ENCODE measurements around the gene MAPT.

Gene MAPT

GRCh38 chr17:45963889-45964288 lies 69.5 kb downstream of the MAPT start:
- no peaks in the 10 kb centered on the region for H3K27me3 ChIP-seq (ENCODE audit: control insufficient read depth, insufficient read depth, low read length)
- H3K36me3 ChIP-seq (ENCODE audit: control insufficient read depth, insufficient read depth, low read length): no peaks in the 10 kb centered on the region
- H3K9ac ChIP-seq (ENCODE audit: low read length): no peak overlapping the region

GRCh38 chr17:45964634-45965033 lies 70.3 kb downstream of the MAPT start:
- H3K9ac ChIP-seq (ENCODE audit: low read length): no peak overlapping the region
- no peaks in the 10 kb centered on the region for H3K36me3 ChIP-seq (ENCODE audit: control insufficient read depth, insufficient read depth, low read length)
- H3K9me3 ChIP-seq (ENCODE audit: control insufficient read depth, insufficient read depth, low read depth, low read length): no peaks in the 10 kb centered on the region
- H3K4me3 ChIP-seq (ENCODE audit: low read depth, low read length): no peak overlapping the region
- no peaks in the 10 kb centered on the region for H3K4me1 ChIP-seq (ENCODE audit: control insufficient read depth, insufficient read depth, low read length)
- no peak overlapping the region for H3K27ac ChIP-seq (ENCODE audit: low read depth, low read length)
- H3K27me3 ChIP-seq (ENCODE audit: control insufficient read depth, insufficient read depth, low read length): no peaks in the 10 kb centered on the region

More at GRCh38 chr17:45963889-45964288, 69.5 kb downstream of the MAPT start:
- no peak overlapping the region for H3K4me3 ChIP-seq (ENCODE audit: low read depth, low read length)
- no peaks in the 10 kb centered on the region for H3K9me3 ChIP-seq (ENCODE audit: control insufficient read depth, insufficient read depth, low read depth, low read length)
- no peaks in the 10 kb centered on the region for H3K4me1 ChIP-seq (ENCODE audit: control insufficient read depth, insufficient read depth, low read length)
- H3K27ac ChIP-seq (ENCODE audit: low read depth, low read length): no peak overlapping the region

- Histone ChIP-seq H3K9me3 (ENCODE audit: control insufficient read depth, insufficient read depth, low read depth, low read length) (no peaks in the 10 kb centered on the region), H3K27ac (ENCODE audit: low read depth, low read length) (no peak overlapping the region), H3K9ac (ENCODE audit: low read length) (no peak overlapping the region), H3K27me3 (ENCODE audit: control insufficient read depth, insufficient read depth, low read length) (no peaks in the 10 kb centered on the region), H3K36me3 (ENCODE audit: control insufficient read depth, insufficient read depth, low read length) (no peaks in the 10 kb centered on the region), H3K4me1 (ENCODE audit: control insufficient read depth, insufficient read depth, low read length) (no peaks in the 10 kb centered on the region), H3K4me3 (ENCODE audit: low read depth, low read length) (no peak overlapping the region)
Measured at GRCh38 chr17:45965812-45966211, 71.5 kb downstream of the MAPT start.

GRCh38 chr17:45966606-45967280 lies 72.4 kb downstream of the MAPT start:
- H3K27me3 ChIP-seq (ENCODE audit: control insufficient read depth, insufficient read depth, low read length): no peaks in the 10 kb centered on the region
- H3K36me3 ChIP-seq (ENCODE audit: control insufficient read depth, insufficient read depth, low read length): no peaks in the 10 kb centered on the region
- H3K9ac ChIP-seq (ENCODE audit: low read length): no peak overlapping the region
- H3K27ac ChIP-seq (ENCODE audit: low read depth, low read length): no peak overlapping the region
- no peaks in the 10 kb centered on the region for H3K9me3 ChIP-seq (ENCODE audit: control insufficient read depth, insufficient read depth, low read depth, low read length)
- H3K4me1 ChIP-seq (ENCODE audit: control insufficient read depth, insufficient read depth, low read length): 0 out of 2 replicates have a peak, but pooled peaks cover 2% of the 10 kb centered on the region
- no peak overlapping the region for H3K4me3 ChIP-seq (ENCODE audit: low read depth, low read length)

GRCh38 chr17:45967378-45967777 lies 73.0 kb downstream of the MAPT start:
- Histone ChIP-seq H3K9ac (ENCODE audit: low read length) (no peak overlapping the region), H3K27me3 (ENCODE audit: control insufficient read depth, insufficient read depth, low read length) (no peaks in the 10 kb centered on the region), H3K4me1 (ENCODE audit: control insufficient read depth, insufficient read depth, low read length) (0 out of 2 replicates have a peak, but pooled peaks cover 2% of the 10 kb centered on the region), H3K27ac (ENCODE audit: low read depth, low read length) (no peak overlapping the region), H3K4me3 (ENCODE audit: low read depth, low read length) (no peak overlapping the region), H3K9me3 (ENCODE audit: control insufficient read depth, insufficient read depth, low read depth, low read length) (no peaks in the 10 kb centered on the region), H3K36me3 (ENCODE audit: control insufficient read depth, insufficient read depth, low read length) (no peaks in the 10 kb centered on the region)

- Histone ChIP-seq H3K36me3 (ENCODE audit: control insufficient read depth, insufficient read depth, low read length) (no peaks in the 10 kb centered on the region), H3K27me3 (ENCODE audit: control insufficient read depth, insufficient read depth, low read length) (no peaks in the 10 kb centered on the region), H3K9ac (ENCODE audit: low read length) (no peak overlapping the region), H3K4me1 (ENCODE audit: control insufficient read depth, insufficient read depth, low read length) (0 out of 2 replicates have a peak, but pooled peaks cover 2% of the 10 kb centered on the region), H3K27ac (ENCODE audit: low read depth, low read length) (no peak overlapping the region), H3K4me3 (ENCODE audit: low read depth, low read length) (no peak overlapping the region), H3K9me3 (ENCODE audit: control insufficient read depth, insufficient read depth, low read depth, low read length) (no peaks in the 10 kb centered on the region)
Measured at GRCh38 chr17:45968732-45969131, 74.4 kb downstream of the MAPT start.

GRCh38 chr17:45969726-45970125 lies 75.4 kb downstream of the MAPT start:
- H3K4me3 ChIP-seq (ENCODE audit: low read depth, low read length): no peak overlapping the region
- 0 out of 2 replicates have a peak, but pooled peaks cover 2% of the 10 kb centered on the region for H3K4me1 ChIP-seq (ENCODE audit: control insufficient read depth, insufficient read depth, low read length)
- no peak overlapping the region for H3K9ac ChIP-seq (ENCODE audit: low read length)
- H3K27ac ChIP-seq (ENCODE audit: low read depth, low read length): no peak overlapping the region
- H3K36me3 ChIP-seq (ENCODE audit: control insufficient read depth, insufficient read depth, low read length): no peaks in the 10 kb centered on the region
- no peaks in the 10 kb centered on the region for H3K27me3 ChIP-seq (ENCODE audit: control insufficient read depth, insufficient read depth, low read length)
- no peaks in the 10 kb centered on the region for H3K9me3 ChIP-seq (ENCODE audit: control insufficient read depth, insufficient read depth, low read depth, low read length)

- no peaks in the 10 kb centered on the region for H3K36me3 ChIP-seq (ENCODE audit: control insufficient read depth, insufficient read depth, low read length)
- no peak overlapping the region for H3K4me3 ChIP-seq (ENCODE audit: low read depth, low read length)
- H3K9me3 ChIP-seq (ENCODE audit: control insufficient read depth, insufficient read depth, low read depth, low read length): no peaks in the 10 kb centered on the region
- no peak overlapping the region for H3K27ac ChIP-seq (ENCODE audit: low read depth, low read length)
- H3K9ac ChIP-seq (ENCODE audit: low read length): no peak overlapping the region
- H3K27me3 ChIP-seq (ENCODE audit: control insufficient read depth, insufficient read depth, low read length): no peaks in the 10 kb centered on the region
- 0 out of 2 replicates have a peak, but pooled peaks cover 2% of the 10 kb centered on the region for H3K4me1 ChIP-seq (ENCODE audit: control insufficient read depth, insufficient read depth, low read length)
Measured at GRCh38 chr17:45970659-45971058, 76.3 kb downstream of the MAPT start.

- H3K9ac ChIP-seq (ENCODE audit: low read length): no peak overlapping the region
- H3K4me3 ChIP-seq (ENCODE audit: low read depth, low read length): no peak overlapping the region
- H3K9me3 ChIP-seq (ENCODE audit: control insufficient read depth, insufficient read depth, low read depth, low read length): no peaks in the 10 kb centered on the region
- H3K27ac ChIP-seq (ENCODE audit: low read depth, low read length): no peak overlapping the region
- no peaks in the 10 kb centered on the region for H3K27me3 ChIP-seq (ENCODE audit: control insufficient read depth, insufficient read depth, low read length)
- peaks cover 3% of the 10 kb centered on the region; the same call in 1 of the 2 replicates for H3K4me1 ChIP-seq (ENCODE audit: control insufficient read depth, insufficient read depth, low read length)
- H3K36me3 ChIP-seq (ENCODE audit: control insufficient read depth, insufficient read depth, low read length): no peaks in the 10 kb centered on the region
Measured at GRCh38 chr17:45971698-45972141, 77.4 kb downstream of the MAPT start.

- Histone ChIP-seq H3K9me3 (ENCODE audit: control insufficient read depth, insufficient read depth, low read depth, low read length) (no peaks in the 10 kb centered on the region), H3K4me1 (ENCODE audit: control insufficient read depth, insufficient read depth, low read length) (peaks cover 5% of the 10 kb centered on the region; the same call in 1 of the 2 replicates), H3K27ac (ENCODE audit: low read depth, low read length) (no peak overlapping the region), H3K4me3 (ENCODE audit: low read depth, low read length) (no peak overlapping the region), H3K9ac (ENCODE audit: low read length) (no peak overlapping the region), H3K36me3 (ENCODE audit: control insufficient read depth, insufficient read depth, low read length) (no peaks in the 10 kb centered on the region), H3K27me3 (ENCODE audit: control insufficient read depth, insufficient read depth, low read length) (no peaks in the 10 kb centered on the region)
Measured at GRCh38 chr17:45972531-45972930, 78.2 kb downstream of the MAPT start.

- Histone ChIP-seq H3K9ac (ENCODE audit: low read length) (no peak overlapping the region), H3K27ac (ENCODE audit: low read depth, low read length) (no peak overlapping the region)
Measured at GRCh38 chr17:45973099-45973780, 78.9 kb downstream of the MAPT start.

More at GRCh38 chr17:45973099-45973780, 78.9 kb downstream of the MAPT start:
- Histone ChIP-seq H3K4me3 (ENCODE audit: low read depth, low read length) (no peak overlapping the region), H3K36me3 (ENCODE audit: control insufficient read depth, insufficient read depth, low read length) (no peaks in the 10 kb centered on the region), H3K9me3 (ENCODE audit: control insufficient read depth, insufficient read depth, low read depth, low read length) (no peaks in the 10 kb centered on the region), H3K27me3 (ENCODE audit: control insufficient read depth, insufficient read depth, low read length) (no peaks in the 10 kb centered on the region), H3K4me1 (ENCODE audit: control insufficient read depth, insufficient read depth, low read length) (peaks cover 5% of the 10 kb centered on the region; the same call in 1 of the 2 replicates)
